GM21825 (cell line): ENCODE measurements around the gene QRFP.

Source experiments
- ATAC-seq: cut with Tn5 transposase; IDR thresholded peaks from one replicate; pipeline ENCODE4 v1.9.1; 2021; ENCODE audit warnings: mild to moderate bottlenecking, moderate library complexity; ENCODE audit not compliant: unreplicated experiment

QRFP gene

GRCh38 chr9:130905125-130905901, 8.7 kb upstream of the QRFP start:
- no peak for ATAC-seq

DNA sequence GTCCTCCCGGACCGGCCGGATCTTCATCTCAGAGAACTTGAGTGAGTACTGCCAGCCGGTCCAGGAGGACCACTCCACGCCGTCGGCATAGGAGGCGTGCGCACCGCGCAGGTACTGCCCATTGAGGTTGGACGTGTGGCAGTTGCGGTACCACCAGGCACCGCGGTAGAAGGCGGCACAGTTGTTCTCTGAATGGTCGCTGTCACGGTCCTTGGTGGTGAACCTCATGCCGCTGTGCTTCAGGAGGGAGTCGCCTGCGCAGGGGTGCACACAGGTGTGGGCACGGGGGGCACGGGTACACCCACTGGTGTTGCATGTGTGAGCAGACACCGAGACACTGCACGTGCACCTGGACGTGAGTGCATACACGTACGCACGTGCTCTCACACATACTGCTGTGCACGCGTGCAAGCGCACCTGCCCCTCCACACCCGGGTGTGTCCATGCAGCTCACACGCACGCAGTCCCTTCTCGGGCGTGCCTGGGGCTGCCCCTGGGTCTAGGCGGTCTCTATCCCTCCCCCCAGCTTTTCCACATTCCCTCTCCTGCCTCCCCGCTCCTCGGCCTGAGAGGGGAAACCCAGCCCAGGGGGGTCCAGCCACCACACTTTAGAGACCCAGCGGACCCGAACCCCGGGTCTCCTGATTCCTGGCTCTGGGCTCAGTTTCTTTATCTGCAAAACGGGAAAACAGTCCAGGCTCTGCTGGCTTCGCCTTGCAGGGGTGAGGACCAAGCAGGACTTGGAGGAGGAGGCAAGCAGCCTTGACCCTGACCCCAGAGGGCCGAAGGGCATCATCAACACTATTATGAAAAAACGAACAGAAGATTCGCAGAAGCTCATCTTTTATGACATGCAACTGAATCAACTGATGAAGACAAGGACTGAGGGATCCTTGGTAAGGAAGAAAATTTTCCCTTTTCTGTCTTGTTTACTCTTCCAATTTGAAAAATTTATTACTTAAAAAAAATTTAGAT, 7.7 kb upstream of the QRFP start:
- no peak for ATAC-seq

- ATAC-seq = no peak
Observed at GRCh38 chr9:130903194-130904069, 6.8 kb upstream of the QRFP start.

DNA sequence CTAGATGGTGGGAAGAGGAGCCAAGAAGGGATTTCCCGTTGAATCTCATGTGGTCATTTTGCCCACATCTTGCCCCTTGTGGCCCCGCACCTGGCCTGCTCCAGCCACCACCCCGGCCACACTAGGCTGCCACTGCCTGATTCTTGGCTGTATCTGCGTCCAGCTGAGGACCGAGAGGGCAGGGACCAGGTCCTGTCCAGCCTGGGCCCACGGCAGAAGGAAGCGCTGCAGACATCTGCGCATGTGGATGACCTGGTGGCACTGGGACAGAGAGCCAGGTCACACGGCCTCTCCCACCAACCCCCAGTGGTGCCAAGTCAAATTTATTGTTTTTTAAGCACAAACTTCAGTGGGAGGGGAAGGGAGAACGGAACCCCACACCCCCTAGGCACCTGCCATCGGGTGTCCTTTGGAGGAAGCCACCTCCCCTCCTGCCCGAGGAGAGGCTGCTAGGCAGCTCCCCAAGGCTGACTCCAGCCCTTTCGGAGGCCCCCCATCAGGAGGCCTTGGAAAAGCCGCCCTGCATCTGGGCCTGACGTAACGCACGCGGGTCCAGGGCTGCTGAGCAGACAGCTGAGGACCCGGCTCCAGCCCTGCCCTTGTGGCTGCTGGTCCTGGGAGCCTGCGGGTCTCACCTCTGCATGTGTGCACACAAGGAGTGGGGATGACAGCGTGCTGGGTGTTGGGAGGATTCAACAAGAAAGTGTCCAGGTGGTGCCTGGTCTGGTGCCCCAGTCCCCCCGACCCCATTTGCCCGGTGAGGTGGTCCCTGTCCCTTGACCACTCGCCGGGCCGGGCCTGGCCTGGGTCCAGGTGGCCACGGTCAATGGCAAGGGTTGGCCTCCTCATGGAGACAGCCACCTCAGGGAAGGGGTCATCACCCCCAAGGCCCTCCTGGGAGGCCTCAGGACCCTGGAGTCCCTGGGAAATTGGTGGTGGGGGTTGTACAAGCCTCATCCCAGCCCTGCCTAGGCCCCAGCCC, 5.9 kb upstream of the QRFP start:
- no peak for ATAC-seq

DNA sequence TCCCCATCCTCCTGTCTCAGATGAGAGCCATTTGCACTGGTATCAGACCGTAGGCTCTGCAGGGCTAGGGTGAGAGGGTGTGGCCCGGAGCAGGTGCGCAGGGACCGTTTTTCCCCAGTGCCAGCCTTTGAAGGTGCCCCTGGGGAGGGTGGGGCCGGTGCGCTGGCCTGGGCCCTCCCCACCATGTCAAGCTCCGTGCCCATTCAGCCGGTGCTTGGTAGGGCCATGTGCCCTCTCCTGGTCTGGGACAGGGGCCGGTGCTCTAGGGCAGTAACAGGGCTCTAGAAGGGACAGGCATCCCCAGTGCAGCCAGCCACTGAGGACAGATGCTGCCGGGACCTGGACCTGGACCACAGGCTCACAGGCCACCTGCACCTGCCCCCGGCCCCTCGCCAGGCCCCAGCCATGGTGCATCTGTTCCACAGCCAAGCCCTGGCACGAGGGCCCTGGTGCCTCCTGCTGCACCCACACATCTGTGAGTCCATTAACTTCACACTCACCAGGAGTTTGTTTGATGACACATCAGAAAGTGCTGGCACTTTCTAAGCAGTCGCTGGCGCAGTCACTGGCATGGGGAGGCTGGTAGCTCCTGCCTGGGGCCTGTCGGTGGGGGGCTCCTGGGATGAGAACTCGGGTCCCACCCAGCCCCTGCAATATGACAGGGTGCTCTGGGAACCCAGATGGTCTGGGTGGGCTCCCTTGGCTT, 5.0 kb upstream of the QRFP start:
- no peak for ATAC-seq

DNA sequence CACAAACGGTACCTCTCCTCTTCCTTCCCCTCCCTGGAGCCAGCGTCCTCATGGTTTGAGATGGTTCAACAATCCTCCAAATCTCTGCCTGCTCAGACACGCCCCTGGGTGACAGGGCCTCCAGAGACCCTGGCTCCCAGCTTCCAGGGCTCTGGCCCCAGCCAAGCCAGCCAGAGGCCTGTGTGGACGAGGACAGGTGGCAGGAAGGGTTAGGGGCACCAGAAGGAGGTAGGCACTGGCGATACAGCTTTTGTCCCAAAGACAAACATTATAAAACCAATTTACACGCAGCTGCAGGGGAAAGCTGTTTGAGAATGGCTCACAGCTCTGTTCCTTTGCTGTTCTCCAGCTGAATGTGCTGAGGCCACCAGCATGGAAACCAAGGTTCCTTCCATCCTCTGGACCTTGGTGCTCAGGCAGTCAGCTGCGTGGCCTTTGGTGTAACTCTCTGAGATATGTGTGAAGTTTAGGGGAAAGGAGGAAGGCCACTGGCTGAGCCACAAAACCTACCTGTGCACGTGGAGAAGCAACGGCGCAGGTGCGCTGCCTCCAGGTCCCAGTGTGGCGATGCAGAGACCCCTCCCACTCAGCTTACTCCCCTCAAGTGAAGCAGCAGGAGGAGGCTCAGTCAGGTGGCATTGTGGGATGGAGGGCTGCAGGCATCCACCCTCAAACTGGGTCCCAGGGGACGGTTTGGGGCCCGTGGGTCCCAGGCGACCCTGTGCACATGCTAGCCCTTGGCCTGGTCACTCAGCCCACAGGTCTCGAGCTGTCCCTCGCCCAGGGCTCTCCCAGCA, 4.3 kb upstream of the QRFP start:
- ATAC-seq = no peak

DNA sequence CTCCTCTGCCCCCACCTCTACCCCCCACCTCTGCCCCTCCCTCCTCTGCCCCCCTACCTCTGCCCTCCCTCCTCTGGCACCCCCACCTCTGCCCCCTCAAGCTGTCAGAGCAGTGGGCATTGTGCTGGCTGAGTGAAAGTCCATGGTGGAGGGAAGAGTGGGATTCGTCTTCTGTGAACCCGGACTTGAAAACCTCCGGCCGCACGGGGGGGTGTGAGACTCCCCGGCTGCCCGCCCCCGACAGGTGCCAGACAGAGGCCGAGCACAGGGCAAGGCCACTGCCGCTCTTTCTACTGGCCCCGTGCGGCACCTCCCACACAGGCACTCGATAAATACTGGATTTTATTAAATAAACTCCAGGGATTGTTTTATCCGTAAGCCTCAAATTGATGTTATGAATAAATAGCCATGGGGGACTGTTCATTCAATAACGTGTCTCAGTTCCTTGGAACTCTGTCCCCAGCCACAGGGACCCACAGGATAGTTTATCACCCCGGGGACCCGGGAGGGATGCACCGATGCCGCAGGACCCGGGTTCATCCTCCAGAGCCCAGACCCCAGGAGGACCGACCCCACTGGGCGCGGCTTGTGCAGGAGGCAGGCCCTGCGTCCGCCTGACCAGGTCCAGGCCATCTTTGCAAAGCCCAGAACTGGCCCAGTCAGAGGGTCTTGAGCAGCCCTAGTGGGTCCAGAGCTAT, 2.6 kb upstream of the QRFP start:
- no peak for ATAC-seq

DNA sequence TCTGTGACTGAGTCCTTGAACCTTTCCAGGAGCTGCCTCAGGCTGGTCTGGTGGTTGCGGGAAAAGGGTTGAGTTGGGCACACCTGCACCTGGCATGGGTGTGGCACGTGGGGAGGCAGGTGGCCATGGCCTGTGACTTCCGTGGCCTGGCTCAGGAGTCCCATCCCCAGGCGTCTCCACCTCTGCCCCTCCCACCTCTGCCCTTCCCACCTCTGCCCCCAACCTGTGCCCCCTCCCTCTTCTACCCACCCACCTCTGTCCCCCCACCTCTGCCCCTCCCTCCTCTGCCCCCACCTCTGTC, 1.9 kb upstream of the QRFP start:
- no peak for ATAC-seq

- no peak for ATAC-seq
Observed at GRCh38 chr9:130897848-130898551, 1.4 kb upstream of the QRFP start.

DNA sequence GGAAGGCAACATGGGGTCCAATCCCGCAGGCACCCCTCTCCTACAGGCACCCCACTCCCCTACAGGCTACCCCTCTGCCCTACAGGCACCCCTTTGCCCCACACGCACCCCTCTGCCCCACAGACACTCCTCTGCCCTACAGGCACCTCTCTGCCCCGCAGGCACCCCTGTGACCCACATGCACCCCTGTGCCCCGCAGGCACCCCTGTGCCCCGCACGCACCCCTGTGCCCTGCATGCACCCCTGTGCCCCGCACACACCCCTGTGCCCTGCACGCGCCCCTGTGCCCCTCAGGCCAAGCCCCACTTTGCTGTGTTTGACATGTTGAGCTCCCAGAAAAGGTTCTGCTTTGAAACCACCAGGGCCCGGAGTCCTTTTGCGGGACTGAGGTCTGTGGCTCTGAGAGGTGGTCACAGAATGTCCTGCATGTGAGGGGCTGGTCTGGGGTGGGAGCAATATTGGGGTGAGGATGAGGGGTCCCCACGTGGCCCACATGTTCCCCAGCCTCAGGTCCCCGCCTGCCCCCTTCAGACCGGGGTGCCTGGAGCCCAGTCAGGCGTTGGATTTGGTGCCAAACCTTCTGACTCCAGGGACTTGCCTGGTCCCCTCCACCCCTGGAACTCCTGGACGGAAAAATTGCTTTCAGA, 616 bp upstream of the QRFP start:
- no peak for ATAC-seq

DNA sequence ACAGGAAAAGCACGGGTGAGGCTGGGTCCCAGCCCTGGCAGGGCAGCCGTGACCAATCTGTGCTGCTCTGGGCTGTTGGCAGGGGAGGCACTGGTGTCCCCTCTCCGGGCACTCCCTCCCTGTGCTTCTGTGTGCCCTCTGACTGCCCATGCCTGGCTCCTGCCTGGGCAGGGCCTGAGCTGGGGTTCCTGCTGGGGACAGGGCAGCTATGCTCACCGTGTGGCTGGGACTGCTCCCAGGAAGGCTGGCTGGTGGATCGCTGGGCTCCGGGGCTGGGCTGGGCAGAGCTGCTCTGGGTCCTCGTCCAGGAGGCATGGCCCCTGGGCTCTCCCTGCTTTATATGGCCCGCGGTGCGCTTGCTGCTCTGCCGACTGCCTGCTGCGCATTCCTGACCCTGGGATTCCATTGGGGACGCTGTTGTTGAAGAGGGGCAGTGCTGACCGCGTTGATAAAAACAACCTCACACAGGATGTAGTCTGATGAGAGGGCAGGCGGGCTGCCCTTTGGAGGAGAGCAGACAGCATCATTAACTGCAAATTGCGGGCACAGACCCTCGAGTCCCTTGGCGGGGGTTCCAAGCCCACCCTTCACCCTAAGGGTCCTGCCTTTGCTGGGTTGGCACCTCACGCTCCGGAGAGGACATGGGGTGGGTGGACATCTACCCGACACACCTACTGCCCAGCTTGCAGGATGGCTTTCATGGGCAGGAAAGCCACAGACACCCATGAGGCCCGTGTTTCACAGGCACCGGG, 955 bp downstream of the QRFP start:
- ATAC-seq = no peak

GRCh38 chr9:130895038-130895437, 1.6 kb downstream of the QRFP start:
- ATAC-seq = no peak

DNA sequence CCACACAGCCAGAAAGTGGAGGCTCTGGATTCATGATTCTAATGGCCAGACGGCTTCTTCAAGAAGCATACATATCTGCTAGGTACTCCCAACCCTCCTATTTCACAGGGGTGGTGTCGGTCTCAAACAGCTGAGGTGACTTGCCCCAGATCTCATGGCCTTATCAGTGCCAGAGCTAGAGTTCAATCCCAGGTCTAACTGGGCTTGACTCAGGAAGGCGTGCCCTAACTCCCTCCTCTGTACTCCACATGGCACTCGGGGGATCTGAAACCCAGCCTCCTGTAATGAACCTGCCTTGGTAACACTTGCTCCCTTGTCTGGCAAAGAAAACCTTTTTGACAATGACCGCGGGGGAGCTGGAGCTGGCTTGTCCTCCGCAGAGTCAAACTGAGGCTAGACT, 2.1 kb downstream of the QRFP start:
- ATAC-seq = no peak

GRCh38 chr9:130893341-130894101, 3.1 kb downstream of the QRFP start:
- no peak for ATAC-seq

DNA sequence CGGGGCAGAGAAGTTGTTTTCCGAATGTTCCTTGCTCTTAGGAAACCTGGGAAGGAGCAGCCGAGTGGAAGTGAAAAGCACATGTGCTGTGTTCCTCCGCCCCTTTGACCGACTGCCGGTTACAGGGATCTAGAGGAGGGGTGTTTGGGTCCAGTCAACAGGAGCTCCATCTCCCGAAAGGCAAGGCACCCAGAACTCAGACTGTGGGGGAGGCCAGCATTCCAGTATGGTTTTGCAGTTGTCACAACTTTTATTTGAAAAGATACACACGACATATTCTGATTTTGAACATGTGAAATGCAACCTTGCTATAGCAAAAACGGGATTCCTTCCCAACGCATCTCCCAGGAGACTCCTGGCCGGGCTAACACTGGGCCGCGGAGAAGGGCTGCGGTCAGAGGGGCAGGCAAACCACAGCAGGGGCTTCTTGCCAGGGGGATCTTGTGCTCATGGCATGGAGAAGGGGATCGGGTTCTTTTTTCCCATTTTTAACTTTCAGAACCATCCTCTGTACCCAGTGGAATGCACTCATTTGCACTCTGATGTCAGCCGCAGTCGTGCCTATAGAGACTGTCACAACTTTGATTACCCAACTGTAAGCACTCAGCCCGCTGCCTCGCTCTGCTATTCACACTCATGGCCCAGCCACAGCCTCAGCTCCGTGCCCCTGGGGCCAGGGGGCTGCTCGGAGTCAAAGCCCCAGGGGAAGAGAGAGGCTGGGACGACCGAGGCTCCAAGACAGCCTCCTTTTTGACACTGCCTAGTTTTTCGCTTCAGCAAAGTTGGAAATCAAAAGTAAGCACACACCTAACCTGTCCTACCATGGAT, 3.9 kb downstream of the QRFP start:
- no peak for ATAC-seq
